T-cell (primary cell): ENCODE measurements around the gene LMF1. TPM values are rescaled to one million over a fixed set of nuclear protein-coding genes. Genes with fewer than 3 reads are reported as not detected.

Experiments
- ATAC-seq, 4 experiments: fragments of 200-7000 bp in 3 of 4; fragments of 150-1000 bp in 1 of 4; cut with Tn5 transposase; replicated peaks in 1 of 4; 1 replicate in 3 of 4; 2 replicates in 1 of 4; pipeline ENCODE4 v1.10.0; 2021; ENCODE audit warnings: moderate library complexity in 3 of 4, mild to moderate bottlenecking in 2 of 4, moderate number of reproducible peaks in 1 of 4
- CTCF ChIA-PET, 2 donors: fragments of 300-600 bp; sonication (Branson Sonifier 250); formaldehyde crosslinking; loops; one replicate each; lab custom pipeline; 2022; ENCODE audit warnings: antibody characterized with exemption in 2 of 2; lab: Charles Lee
- POLR2A ChIA-PET, 2 donors: fragments of 300-600 bp; sonication (Branson Sonifier 250); formaldehyde crosslinking; loops; one replicate each; lab custom pipeline; 2022; ENCODE audit warnings: antibody characterized with exemption in 2 of 2; lab: Charles Lee
- DNase-seq, 35 experiments: peaks; one replicate each; pipeline versions ENCODE4 v3.0.0 to v3.0.0-alpha.2; 2013 to 2023
- H3K27ac ChIP-seq: one replicate; pipeline ENCODE4 v1.5.1; 2013; ENCODE audit warnings: low read length
- H3K27me3 ChIP-seq, 2 experiments: replicated peaks in 1 of 2; 1 replicate in 1 of 2; 2 replicates in 1 of 2; pipeline versions ENCODE4 v1.6.1 to v1.7.0; 2013; ENCODE audit warnings: low read length in 1 of 2, mixed read lengths in 1 of 2; ENCODE audit not compliant: control insufficient read depth in 2 of 2, insufficient read depth in 2 of 2; ENCODE audit errors: extremely low read depth in 1 of 2
- H3K36me3 ChIP-seq, 2 donors: 1 replicate in 1 of 2; 2 replicates in 1 of 2; pipeline versions ENCODE4 v1.6.1 to v1.7.0; 2013; ENCODE audit warnings: low read length in 1 of 2; ENCODE audit not compliant: control insufficient read depth in 2 of 2, insufficient read depth in 1 of 2; ENCODE audit errors: extremely low read depth in 1 of 2
- H3K4me1 ChIP-seq, 2 experiments: 1 replicate in 1 of 2; 2 replicates in 1 of 2; pipeline versions ENCODE4 v1.6.1 to v1.7.0; 2013; ENCODE audit warnings: low read length in 2 of 2, mixed read lengths in 1 of 2; ENCODE audit not compliant: insufficient read depth in 2 of 2, control insufficient read depth in 1 of 2; ENCODE audit errors: extremely low read depth in 1 of 2
- H3K4me3 ChIP-seq, 2 donors: 1 replicate in 1 of 2; 2 replicates in 1 of 2; pipeline versions ENCODE4 v1.5.1 to v1.7.0; 2013; ENCODE audit warnings: mild to moderate bottlenecking in 2 of 2, low read length in 1 of 2, moderate library complexity in 1 of 2; ENCODE audit not compliant: control insufficient read depth in 1 of 2; ENCODE audit errors: extremely low read depth in 1 of 2
- H3K9me3 ChIP-seq: 2 replicates; pipeline ENCODE4 v1.7.0; 2013
- H3K27ac Mint-ChIP-seq, 2 donors: one replicate each; pipeline ENCODE4 v1.8.0; 2020 to 2021; ENCODE audit warnings: mild to moderate bottlenecking in 2 of 2, mixed read lengths in 2 of 2
- H3K27me3 Mint-ChIP-seq, 2 donors: one replicate each; pipeline ENCODE4 v1.8.0; 2021 to 2022; ENCODE audit warnings: mixed read lengths in 2 of 2
- H3K36me3 Mint-ChIP-seq: one replicate; pipeline ENCODE4 v1.8.0; 2021; ENCODE audit warnings: mixed read lengths
- H3K4me1 Mint-ChIP-seq, 3 donors: one replicate each; pipeline ENCODE4 v1.8.0; 2020 to 2022; ENCODE audit warnings: mixed read lengths in 3 of 3, mild to moderate bottlenecking in 1 of 3
- H3K4me3 Mint-ChIP-seq, 3 donors: one replicate each; pipeline ENCODE4 v1.8.0; 2020 to 2022; ENCODE audit warnings: mild to moderate bottlenecking in 3 of 3, mixed read lengths in 3 of 3, moderate library complexity in 3 of 3
- H3K9me3 Mint-ChIP-seq, 3 donors: one replicate each; pipeline ENCODE4 v1.8.0; 2020 to 2022; ENCODE audit warnings: mixed read lengths in 3 of 3
- WGBS: methylation state at CpG from one replicate; pipeline ENCODE4 v1.1.5; 2013; ENCODE audit warnings: missing lambda C conversion rate; ENCODE audit not compliant: insufficient coverage; 5-methylcytosine and 5-hydroxymethylcytosine counted together
- total RNA-seq, 35 experiments: library from RNA in 6 of 35; stranded (reverse) in 6 of 35; fragments of 120-200 nt in 1 of 35; gene quantifications; one replicate each; pipeline versions ENCODE4 v1.2.1 to v1.2.4 and lab custom pipeline; 2013 to 2026

The LMF1 gene
- total RNA-seq, 5 donors from 2014 or later (not counting 1 experiment from before 2014, with no cell fraction given), result 46.6 to 59.4 (median 51.1) TPM

DNA sequence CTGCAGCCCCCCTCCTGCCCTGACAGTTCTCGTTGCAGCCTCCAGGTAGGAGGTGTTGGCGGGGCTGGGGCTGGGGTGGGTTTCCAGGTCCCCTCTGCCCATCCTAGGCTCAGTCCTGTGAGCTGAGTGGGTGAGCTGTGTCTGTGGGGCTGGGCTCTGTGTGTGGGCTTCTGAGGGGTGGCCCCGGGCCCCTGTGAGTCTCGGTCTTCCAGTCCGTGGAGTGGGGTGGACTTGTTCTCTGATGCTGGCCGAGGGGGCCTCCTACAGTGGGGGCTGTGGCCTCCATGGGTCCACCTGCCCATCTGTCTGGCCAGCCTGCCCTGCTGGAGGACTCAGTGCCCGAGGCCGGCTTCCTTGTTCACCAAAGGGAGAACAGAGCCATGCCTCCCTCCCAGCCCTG is 43.4 kb upstream of the LMF1 start:
- Histone ChIP-seq H3K27me3 (peaks cover 0 to 29% of the 10 kb centered on the region in 2 experiments), H3K9me3 (no peaks in the 10 kb centered on the region), H3K4me3 (no peak overlapping the region), H3K4me1 (peaks cover 0 to 17% of the 10 kb centered on the region in 2 experiments), H3K36me3 (no peaks in the 10 kb centered on the region), H3K27ac (no peak overlapping the region)
- Mint-ChIP-seq H3K36me3 (no peaks in the 10 kb centered on the region), H3K4me3 (no peak overlapping the region), H3K27ac (no peak overlapping the region), H3K4me1 (peaks cover 2 to 4% (median 4%) of the 10 kb centered on the region in 3 donors), H3K27me3 (peaks cover 0 to 6% of the 10 kb centered on the region in 2 donors), H3K9me3 (no peaks in the 10 kb centered on the region)
- CTCF ChIA-PET, result no interaction called here
- no peak for DNase-seq
- WGBS, result 86% methylated on average over 5 of the region's 8 CpGs
- POLR2A ChIA-PET, result no interaction called here
- ATAC-seq, result no peak

DNA sequence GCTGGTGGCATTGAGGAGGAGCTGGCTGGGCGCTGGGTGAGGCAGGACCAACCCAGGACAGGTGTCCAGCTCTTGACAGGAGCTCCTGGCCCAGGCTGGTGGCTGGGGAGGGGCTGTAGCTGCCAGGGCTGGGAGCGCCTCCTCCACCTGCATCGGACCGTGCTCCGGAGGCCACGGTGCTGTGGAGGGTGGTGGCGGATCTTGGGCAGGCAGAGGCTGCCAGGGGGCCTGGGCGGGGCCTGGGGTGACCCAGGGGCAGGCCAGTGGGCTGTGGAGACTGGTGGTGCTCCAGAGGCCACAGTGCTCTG is 42.8 kb upstream of the LMF1 start:
- Histone ChIP-seq H3K27ac (no peak overlapping the region), H3K9me3 (no peaks in the 10 kb centered on the region), H3K4me1 (peaks cover 0 to 17% of the 10 kb centered on the region in 2 experiments), H3K4me3 (no peak overlapping the region), H3K36me3 (no peaks in the 10 kb centered on the region), H3K27me3 (peaks cover 0 to 33% of the 10 kb centered on the region in 2 experiments)
- no peak for ATAC-seq
- DNase-seq, result no peak
- Mint-ChIP-seq H3K27ac (no peak overlapping the region), H3K4me1 (peaks cover 4 to 11% (median 7%) of the 10 kb centered on the region in 3 donors), H3K4me3 (no peak overlapping the region), H3K9me3 (no peaks in the 10 kb centered on the region), H3K27me3 (peaks cover 0 to 10% of the 10 kb centered on the region in 2 donors), H3K36me3 (no peaks in the 10 kb centered on the region)
- WGBS, result 84% methylated on average over 8 of the region's 8 CpGs
- POLR2A ChIA-PET, result no interaction called here
- CTCF ChIA-PET, result no interaction called here

DNA sequence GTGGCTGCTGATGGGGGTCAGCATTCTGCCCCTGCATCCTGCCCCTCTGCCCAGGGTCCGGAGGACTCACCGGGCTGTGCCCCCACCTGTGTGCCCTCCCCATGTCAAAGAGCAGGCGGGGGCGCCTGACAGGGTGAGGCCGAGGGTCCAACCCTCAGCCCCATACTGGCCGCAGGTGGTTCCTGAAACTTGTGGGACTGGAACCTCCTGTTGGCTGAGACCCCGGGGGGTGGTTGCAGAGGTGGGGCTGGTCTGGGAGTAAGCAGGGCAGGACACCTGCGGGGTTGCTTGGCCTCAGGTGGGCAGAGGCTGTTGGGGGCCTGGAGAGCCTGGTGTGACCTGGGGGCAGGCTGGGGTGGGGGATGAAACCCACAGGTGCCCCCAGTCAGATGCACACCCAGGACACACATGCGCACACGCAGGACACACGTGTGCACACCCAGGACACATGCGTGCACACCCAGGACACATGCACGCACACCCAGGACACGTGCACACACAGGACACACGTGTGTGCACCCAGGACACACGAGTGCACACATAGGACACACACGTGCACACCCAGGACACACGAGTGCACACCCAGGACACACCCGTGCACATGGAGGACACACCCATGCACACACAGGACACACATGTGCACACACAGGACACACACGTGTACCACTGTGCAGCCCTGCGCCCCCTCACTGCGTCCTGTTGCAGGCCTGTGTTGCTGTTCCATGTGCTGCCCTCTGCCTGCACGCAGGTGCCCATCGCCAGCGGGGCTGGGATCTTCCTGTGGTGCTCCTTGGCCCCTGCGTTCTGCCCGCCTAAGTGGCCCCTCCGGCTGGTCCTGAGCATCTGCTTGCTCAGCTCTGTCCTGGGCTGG is 42.2 kb upstream of the LMF1 start:
- H3K36me3 ChIP-seq, result no peaks in the 10 kb centered on the region
- H3K27me3 ChIP-seq, result peaks cover 0 to 34% of the 10 kb centered on the region in 2 experiments
- peaks cover 0 to 17% of the 10 kb centered on the region in 2 experiments for H3K4me1 ChIP-seq
- peaks cover 4 to 14% (median 9%) of the 10 kb centered on the region in 3 donors for H3K4me1 Mint-ChIP-seq
- H3K27ac Mint-ChIP-seq, result no peak overlapping the region
- H3K9me3 ChIP-seq, result no peaks in the 10 kb centered on the region
- no peak overlapping the region for H3K4me3 Mint-ChIP-seq
- ChIA-PET POLR2A (no interaction called here), CTCF (no interaction called here)
- H3K9me3 Mint-ChIP-seq, result no peaks in the 10 kb centered on the region
- H3K27ac ChIP-seq, result no peak overlapping the region
- peak in 1 of 4 experiments; percentile 18 for ATAC-seq
- WGBS, result 86% methylated on average over 26 of the region's 28 CpGs
- no peak overlapping the region for H3K4me3 ChIP-seq
- no peak for DNase-seq
- H3K27me3 Mint-ChIP-seq, result peaks cover 0 to 11% of the 10 kb centered on the region in 2 donors
- H3K36me3 Mint-ChIP-seq, result no peaks in the 10 kb centered on the region

DNA sequence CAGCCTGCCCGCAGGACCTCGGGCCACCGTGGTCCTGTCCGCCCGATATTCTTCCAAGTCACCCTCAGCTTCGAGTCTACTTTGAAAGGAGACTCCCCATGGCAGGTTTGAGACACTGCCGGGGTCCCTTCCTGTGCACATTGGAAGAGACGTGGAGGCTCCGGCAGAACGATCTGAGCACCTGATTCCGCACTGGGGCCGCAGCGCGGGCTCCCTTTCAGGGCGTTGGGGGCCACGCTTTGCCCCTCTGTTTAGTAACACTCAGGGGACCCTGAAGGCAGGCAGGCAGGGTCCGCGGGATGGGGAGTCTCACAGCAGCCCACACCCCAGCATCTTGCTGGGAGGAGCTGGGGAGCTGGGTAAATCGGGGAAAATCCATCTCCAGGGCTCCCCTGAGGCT is 41.4 kb upstream of the LMF1 start:
- Mint-ChIP-seq H3K4me1 (peaks cover 4 to 14% (median 9%) of the 10 kb centered on the region in 3 donors), H3K9me3 (no peaks in the 10 kb centered on the region), H3K4me3 (no peak overlapping the region), H3K27me3 (peaks cover 0 to 11% of the 10 kb centered on the region in 2 donors), H3K36me3 (no peaks in the 10 kb centered on the region), H3K27ac (no peak overlapping the region)
- WGBS, result 86% methylated on average over 17 of the region's 19 CpGs
- no peak for ATAC-seq
- no peak overlapping the region for H3K4me3 ChIP-seq
- no peaks in the 10 kb centered on the region for H3K36me3 ChIP-seq
- H3K9me3 ChIP-seq, result no peaks in the 10 kb centered on the region
- no peak for DNase-seq
- POLR2A ChIA-PET, result no interaction called here
- CTCF ChIA-PET, result no interaction called here
- no peak overlapping the region for H3K27ac ChIP-seq
- peaks cover 0 to 22% of the 10 kb centered on the region in 2 experiments for H3K4me1 ChIP-seq
- peaks cover 0 to 42% of the 10 kb centered on the region in 2 experiments for H3K27me3 ChIP-seq

DNA sequence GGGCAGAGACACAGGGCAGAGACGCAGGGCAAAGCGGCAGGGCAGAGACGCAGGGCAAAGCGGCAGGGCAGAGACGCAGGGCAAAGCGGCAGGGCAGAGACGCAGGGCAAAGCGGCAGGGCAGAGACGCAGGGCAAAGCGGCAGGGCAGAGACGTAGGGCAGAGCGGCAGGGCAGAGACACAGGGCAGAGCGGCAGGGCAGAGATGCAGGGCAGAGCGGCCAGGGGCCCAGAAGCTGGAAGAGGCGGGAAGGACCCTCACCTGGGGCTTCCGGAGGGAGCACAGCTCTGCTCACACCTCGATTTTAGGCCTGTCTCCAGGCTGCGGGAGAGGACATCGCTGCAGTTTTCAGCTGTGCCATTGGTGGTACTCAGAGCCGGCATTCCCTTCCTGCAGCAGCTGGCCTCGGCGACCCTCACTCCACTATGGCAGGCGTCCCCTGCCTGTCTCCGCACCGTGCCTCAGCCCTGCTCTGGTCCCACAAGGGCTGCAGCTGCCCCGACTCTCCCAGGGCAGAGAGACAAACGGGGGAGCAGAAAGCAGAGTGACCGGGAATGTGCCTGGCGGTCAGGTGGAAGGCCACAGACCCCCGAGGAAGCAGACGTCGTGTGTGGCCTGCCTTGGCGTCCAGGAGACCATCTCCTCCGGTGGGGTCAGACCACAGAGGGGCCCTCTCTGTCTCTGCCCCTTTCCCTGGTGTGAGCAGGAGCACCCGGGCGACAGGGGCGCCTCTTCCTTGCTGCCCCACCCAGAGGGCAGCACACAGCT is 40.7 kb upstream of the LMF1 start:
- peaks cover 0 to 22% of the 10 kb centered on the region in 2 experiments for H3K4me1 ChIP-seq
- H3K9me3 ChIP-seq, result no peaks in the 10 kb centered on the region

DNA sequence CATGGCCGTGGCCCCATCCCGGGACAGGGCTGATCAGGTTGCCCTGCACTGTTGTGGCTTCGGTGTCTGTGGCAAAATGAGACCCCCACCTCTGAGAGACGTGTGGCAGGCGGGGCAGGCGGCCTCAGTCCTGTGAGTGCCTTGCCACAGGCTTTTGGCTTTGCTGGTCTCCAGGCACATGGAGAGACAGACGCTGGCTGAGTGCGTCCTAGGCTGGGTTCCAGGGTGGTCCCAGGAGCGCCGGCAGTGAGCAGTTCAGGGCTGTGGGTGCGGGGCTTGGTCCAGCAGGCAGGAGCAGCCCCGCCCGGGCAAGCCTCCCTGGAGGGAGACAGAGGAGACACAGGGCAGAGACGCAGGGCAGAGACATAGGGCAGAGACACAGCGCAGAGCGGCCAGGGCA is 40.0 kb upstream of the LMF1 start:
- Histone ChIP-seq H3K27ac (no peak overlapping the region), H3K4me1 (peaks cover 0 to 22% of the 10 kb centered on the region in 2 experiments), H3K9me3 (no peaks in the 10 kb centered on the region), H3K36me3 (no peaks in the 10 kb centered on the region), H3K27me3 (peaks cover 0 to 42% of the 10 kb centered on the region in 2 experiments), H3K4me3 (no peak overlapping the region)
- Mint-ChIP-seq H3K4me3 (no peak overlapping the region), H3K9me3 (no peaks in the 10 kb centered on the region), H3K4me1 (peaks cover 4 to 18% (median 13%) of the 10 kb centered on the region in 3 donors), H3K36me3 (no peaks in the 10 kb centered on the region), H3K27me3 (peaks cover 0 to 11% of the 10 kb centered on the region in 2 donors), H3K27ac (no peak overlapping the region)
- ATAC-seq, result no peak
- POLR2A ChIA-PET, result no interaction called here
- 88% methylated on average over 15 of the region's 16 CpGs for WGBS
- no peak for DNase-seq
- CTCF ChIA-PET, result no interaction called here

More for the DNA sequence above, 40.7 kb upstream of the LMF1 start:
- Histone ChIP-seq H3K36me3 (no peaks in the 10 kb centered on the region), H3K27ac (no peak overlapping the region), H3K27me3 (peaks cover 0 to 44% of the 10 kb centered on the region in 2 experiments), H3K4me3 (no peak overlapping the region)
- CTCF ChIA-PET, result no interaction called here
- POLR2A ChIA-PET, result no interaction called here
- H3K27ac Mint-ChIP-seq, result no peak overlapping the region
- no peaks in the 10 kb centered on the region for H3K9me3 Mint-ChIP-seq
- H3K36me3 Mint-ChIP-seq, result no peaks in the 10 kb centered on the region
- DNase-seq (no peak), ATAC-seq (no peak)
- WGBS, result 89% methylated on average over 30 of the region's 37 CpGs
- H3K27me3 Mint-ChIP-seq, result peaks cover 0 to 11% of the 10 kb centered on the region in 2 donors
- peaks cover 4 to 14% (median 9%) of the 10 kb centered on the region in 3 donors for H3K4me1 Mint-ChIP-seq
- H3K4me3 Mint-ChIP-seq, result no peak overlapping the region
